GM19467 (cell line): ENCODE data around the gene MUC5B.
"Not testable (repeated sequence)": the region's sequence is repeated elsewhere in the genome, so short reads cannot be mapped to it uniquely, and the experiment has no call there.

Source experiments
- ATAC-seq: cut with Tn5 transposase; IDR thresholded peaks from one replicate; pipeline ENCODE4 v1.9.1; 2021; ENCODE audit warnings: mild to moderate bottlenecking, moderate library complexity; ENCODE audit not compliant: unreplicated experiment

MUC5B gene

GRCh38 chr11:1188451-1189130 lies 34.3 kb upstream of the MUC5B start:
- ATAC-seq = not testable (repeated sequence)

GRCh38 chr11:1189816-1190215 lies 33.0 kb upstream of the MUC5B start:
- ATAC-seq = not testable (repeated sequence)

- not testable (repeated sequence) for ATAC-seq
Observed at GRCh38 chr11:1191786-1192470, 30.9 kb upstream of the MUC5B start.

GRCh38 chr11:1192741-1193325 lies 30.0 kb upstream of the MUC5B start:
- no peak for ATAC-seq

- no peak for ATAC-seq
Observed at GRCh38 chr11:1193326-1194230, 29.3 kb upstream of the MUC5B start.

GRCh38 chr11:1194231-1194976 lies 28.5 kb upstream of the MUC5B start:
- no peak for ATAC-seq

- no peak for ATAC-seq
Observed at GRCh38 chr11:1194977-1195681, 27.7 kb upstream of the MUC5B start.

- no peak for ATAC-seq
Observed at GRCh38 chr11:1195682-1196515, 27.0 kb upstream of the MUC5B start.

GRCh38 chr11:1196516-1197391 lies 26.1 kb upstream of the MUC5B start:
- no peak for ATAC-seq

GRCh38 chr11:1197431-1197885 lies 25.4 kb upstream of the MUC5B start:
- ATAC-seq = no peak

GRCh38 chr11:1197886-1198560 lies 24.8 kb upstream of the MUC5B start:
- ATAC-seq = no peak

- ATAC-seq = no peak
Observed at GRCh38 chr11:1198561-1199240, 24.2 kb upstream of the MUC5B start.

- ATAC-seq = no peak
Observed at GRCh38 chr11:1199241-1199750, 23.6 kb upstream of the MUC5B start.

- no peak for ATAC-seq
Observed at GRCh38 chr11:1199751-1200610, 22.9 kb upstream of the MUC5B start.

GRCh38 chr11:1200611-1201191 lies 22.2 kb upstream of the MUC5B start:
- no peak for ATAC-seq
